ENCODE measurements around the gene DYNLL1. TPM values are rescaled to one million over a fixed set of nuclear protein-coding genes. Genes with fewer than 3 reads are reported as not detected.

Gene DYNLL1
- total RNA-seq, 3 donors from 2014 or later (not counting 1 experiment from before 2014, with no cell fraction given): 69.7 to 110 (median 77.2) TPM

- H3K27me3 ChIP-seq (ENCODE audit: control insufficient read depth, insufficient read depth, low read length): no peaks in the 10 kb centered on the region
- H3K9me3 ChIP-seq (ENCODE audit: control insufficient read depth, insufficient read depth, low read length): no peaks in the 10 kb centered on the region
- TF ChIP-seq CTCF (IDR thresholded peaks at IDR 0.05): peak; percentile 40
- peak overlapping the region; percentile 95 for H3K4me3 Mint-ChIP-seq
- no peaks in the 10 kb centered on the region for H3K27me3 Mint-ChIP-seq (ENCODE audit: low read depth in 2 of 2)
- no peaks in the 10 kb centered on the region for H3K9me3 Mint-ChIP-seq
- H3K36me3 ChIP-seq (ENCODE audit: control insufficient read depth, insufficient read depth, low read length): peaks cover 3% of the 10 kb centered on the region
- H3K4me3 ChIP-seq (ENCODE audit: low read length): peak overlapping the region; percentile 72
- ATAC-seq (peak; percentile 27 to 45 (median 38)), DNase-seq (peak; percentile 51 to 81)
- intact Hi-C loops (cut with micrococcal nuclease): loop anchor here (1.0 to 5.0 kb wide), 4 partner anchors 27 to 140 kb away; partner anchors contain the start of gene SRSF9
- WGBS (ENCODE audit: insufficient coverage): under 1% methylated on average over 46 of the region's 47 CpGs
- peaks cover 11% of the 10 kb centered on the region for H3K4me1 ChIP-seq (ENCODE audit: control insufficient read depth, insufficient read depth, low read length)
- peaks cover 39 to 40% of the 10 kb centered on the region in 2 donors for H3K4me1 Mint-ChIP-seq
- H3K27ac ChIP-seq (ENCODE audit: low read length): peak overlapping the region; percentile 44
- H3K27ac Mint-ChIP-seq: peak overlapping the region; percentile 90
- no peaks in the 10 kb centered on the region for H3K36me3 Mint-ChIP-seq
Measured at GRCh38 chr12:120496413-120497340, 764 bp downstream of the DYNLL1 start.

- no peaks in the 10 kb centered on the region for H3K27me3 Mint-ChIP-seq (ENCODE audit: low read depth in 2 of 2)
- no peaks in the 10 kb centered on the region for H3K27me3 ChIP-seq (ENCODE audit: control insufficient read depth, insufficient read depth, low read length)
- H3K9me3 Mint-ChIP-seq: no peaks in the 10 kb centered on the region
- peaks cover 11% of the 10 kb centered on the region for H3K4me1 ChIP-seq (ENCODE audit: control insufficient read depth, insufficient read depth, low read length)
- no peak for TF ChIP-seq CTCF (IDR thresholded peaks at IDR 0.05)
- peak overlapping the region; percentile 90 for H3K27ac Mint-ChIP-seq
- intact Hi-C loops (cut with micrococcal nuclease): loop anchor here (5.0 kb wide), 1 partner anchor 45 kb away; no protein-coding TSS in a partner anchor
- peaks cover 39 to 40% of the 10 kb centered on the region in 2 donors for H3K4me1 Mint-ChIP-seq
- no peak overlapping the region for H3K4me3 ChIP-seq (ENCODE audit: low read length)
- no peaks in the 10 kb centered on the region for H3K9me3 ChIP-seq (ENCODE audit: control insufficient read depth, insufficient read depth, low read length)
- ATAC-seq (no peak), DNase-seq (no peak)
- H3K27ac ChIP-seq (ENCODE audit: low read length): no peak overlapping the region
- H3K4me3 Mint-ChIP-seq: peak overlapping the region; percentile 95
- H3K36me3 ChIP-seq (ENCODE audit: control insufficient read depth, insufficient read depth, low read length): peaks cover 3% of the 10 kb centered on the region
- no peaks in the 10 kb centered on the region for H3K36me3 Mint-ChIP-seq
- 58% methylated on average over 6 of the region's 9 CpGs for WGBS (ENCODE audit: insufficient coverage)
Measured at GRCh38 chr12:120497524-120498150, 1.7 kb downstream of the DYNLL1 start.

DNA sequence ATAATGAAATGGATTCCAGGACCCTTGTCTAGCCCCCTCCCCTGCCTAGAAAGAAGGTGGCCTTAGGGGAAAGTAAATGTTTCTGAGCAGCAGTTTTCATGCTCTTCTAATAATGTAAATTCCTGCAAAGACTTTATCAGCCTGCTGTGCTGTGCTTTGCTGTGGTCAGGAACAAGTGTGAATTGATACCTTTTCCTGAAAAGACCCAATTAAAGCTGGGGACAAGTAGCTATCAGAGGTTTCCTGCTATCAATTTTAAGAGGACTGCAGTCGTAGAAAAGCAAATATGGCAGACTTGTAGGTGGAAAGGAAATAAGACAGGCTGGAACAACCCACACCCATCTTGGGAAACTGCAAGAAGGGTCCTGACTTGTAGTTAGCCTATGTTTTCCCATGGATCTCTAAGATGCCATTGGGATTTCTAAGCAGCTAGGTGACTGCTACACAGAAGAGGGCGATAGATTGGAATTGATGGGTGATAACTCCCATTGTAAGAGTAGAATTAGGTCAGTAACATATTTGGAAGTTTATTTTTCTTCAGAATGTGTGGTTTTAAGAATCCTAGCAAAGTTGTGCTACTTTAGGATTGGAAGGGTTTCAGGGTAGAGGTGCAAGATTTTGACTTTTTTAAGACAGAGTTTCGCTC, 3.1 kb downstream of the DYNLL1 start:
- peaks cover 12% of the 10 kb centered on the region for H3K36me3 ChIP-seq (ENCODE audit: control insufficient read depth, insufficient read depth, low read length)
- H3K4me3 ChIP-seq (ENCODE audit: low read length): no peak overlapping the region
- DNase-seq: no peak
- H3K4me1 ChIP-seq (ENCODE audit: control insufficient read depth, insufficient read depth, low read length): peaks cover 11% of the 10 kb centered on the region
- Mint-ChIP-seq H3K4me3 (no peak overlapping the region), H3K27ac (peak overlapping the region in 1 of 2 donors; percentile 27), H3K36me3 (no peaks in the 10 kb centered on the region), H3K9me3 (no peaks in the 10 kb centered on the region), H3K27me3 (ENCODE audit: low read depth in 2 of 2) (no peaks in the 10 kb centered on the region), H3K4me1 (peaks cover 39 to 40% of the 10 kb centered on the region in 2 donors)
- ATAC-seq: no peak
- TF ChIP-seq CTCF (IDR thresholded peaks at IDR 0.05): no peak
- no peak overlapping the region for H3K27ac ChIP-seq (ENCODE audit: low read length)
- 90% methylated on average over 3 of the region's 3 CpGs for WGBS (ENCODE audit: insufficient coverage)
- H3K27me3 ChIP-seq (ENCODE audit: control insufficient read depth, insufficient read depth, low read length): no peaks in the 10 kb centered on the region
- no peaks in the 10 kb centered on the region for H3K9me3 ChIP-seq (ENCODE audit: control insufficient read depth, insufficient read depth, low read length)
- intact Hi-C loops (cut with micrococcal nuclease): loop anchor here (5.0 kb wide), 1 partner anchor 47 kb away; no protein-coding TSS in a partner anchor

Data from natural killer cell (primary cell).